Measurements from ENCODE around the gene GPRIN1.
"Not testable (repeated sequence)": the region's sequence is repeated elsewhere in the genome, so short reads cannot be mapped to it uniquely, and the experiment has no call there.

Gene GPRIN1

GRCh38 chr5:176599749-176600430 is 10.1 kb downstream of the GPRIN1 start:
- in situ Hi-C loops (cut with MboI; ENCODE audit: low sequenced_read_pairs), result not testable (repeated sequence)

GRCh38 chr5:176597417-176598389 is 12.3 kb downstream of the GPRIN1 start:
- in situ Hi-C loops (cut with MboI; ENCODE audit: low sequenced_read_pairs), result no loop called here

GRCh38 chr5:176596689-176597416 is 13.1 kb downstream of the GPRIN1 start:
- in situ Hi-C loops (cut with MboI; ENCODE audit: low sequenced_read_pairs), result no loop called here

- in situ Hi-C loops (cut with MboI; ENCODE audit: low sequenced_read_pairs), result no loop called here
Measured at GRCh38 chr5:176596069-176596644, 13.8 kb downstream of the GPRIN1 start.

DNA sequence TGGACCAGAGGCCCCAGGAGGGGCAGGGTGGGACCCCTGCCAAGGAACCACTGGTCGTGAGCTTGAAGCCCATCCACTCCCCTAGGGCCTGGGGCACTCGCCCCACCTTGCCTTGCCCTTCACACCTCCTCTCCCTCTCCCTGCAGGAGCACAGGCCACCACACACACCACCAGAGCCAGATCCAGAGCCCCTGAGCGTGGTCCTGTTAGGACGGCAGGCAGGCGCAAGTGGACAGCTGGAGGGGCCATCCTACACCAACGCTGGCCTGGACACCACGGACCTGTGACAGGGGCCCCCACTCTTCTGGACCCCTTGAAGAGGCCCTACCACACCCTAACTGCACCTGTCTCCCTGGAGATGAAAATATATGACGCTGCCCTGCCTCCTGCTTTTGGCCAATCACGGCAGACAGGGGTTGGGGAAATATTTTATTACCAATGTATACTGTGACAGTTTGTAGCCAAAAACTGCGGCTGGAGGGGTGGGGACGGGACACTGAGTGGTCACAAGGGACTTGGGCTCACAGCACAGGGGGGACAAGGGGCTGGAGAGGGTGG is 14.5 kb downstream of the GPRIN1 start:
- in situ Hi-C loops (cut with MboI; ENCODE audit: low sequenced_read_pairs), result no loop called here

DNA sequence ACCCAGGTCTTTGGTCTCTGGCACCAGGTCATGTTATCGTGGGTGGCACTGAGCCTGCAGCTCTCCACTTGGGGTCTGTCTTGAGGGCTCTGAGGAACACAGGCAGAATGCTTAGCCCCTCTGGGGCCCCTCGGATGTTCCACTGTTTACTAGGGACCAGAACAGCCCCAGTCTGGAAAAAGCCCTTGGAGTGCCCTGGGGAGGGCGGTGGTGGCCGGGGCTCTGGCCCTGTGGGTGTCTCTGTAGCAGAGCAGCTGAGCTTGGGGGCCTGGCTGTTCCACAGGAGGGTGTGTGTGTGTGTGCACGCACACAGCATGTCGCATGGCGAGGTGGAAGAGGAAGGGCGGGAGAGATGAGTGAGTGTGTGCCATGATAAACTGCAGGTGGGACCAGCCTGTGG is 15.4 kb downstream of the GPRIN1 start:
- in situ Hi-C loops (cut with MboI; ENCODE audit: low sequenced_read_pairs), result no loop called here

DNA sequence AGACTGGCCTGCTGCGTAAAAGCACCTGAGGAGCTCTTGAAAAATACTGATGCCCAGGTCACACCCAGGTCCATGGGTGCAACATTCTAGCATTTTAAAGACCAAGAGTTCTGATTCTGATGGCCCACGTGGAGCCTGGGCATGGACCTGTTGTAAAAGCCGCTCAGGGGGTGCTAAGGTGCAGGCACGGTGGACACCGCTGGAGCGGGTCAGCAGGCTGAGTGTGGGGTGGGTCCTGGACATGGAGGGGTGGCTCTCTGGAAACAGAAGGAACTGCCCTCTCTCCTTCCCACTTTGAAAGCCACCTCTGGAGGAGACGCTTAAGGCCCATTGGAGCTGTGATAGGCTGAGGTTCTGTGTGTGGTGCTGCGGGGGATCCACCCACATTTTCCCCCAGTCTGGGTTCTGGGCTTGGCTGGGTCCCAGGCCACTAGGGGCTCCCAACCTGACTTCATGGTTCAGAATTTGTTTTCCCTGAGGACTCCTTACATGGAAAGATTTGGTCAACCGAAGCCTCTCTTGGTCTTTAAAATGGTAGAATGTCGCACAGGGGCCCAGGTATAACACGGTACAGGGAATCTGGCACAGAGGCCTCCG is 16.6 kb downstream of the GPRIN1 start:
- in situ Hi-C loops (cut with MboI; ENCODE audit: low sequenced_read_pairs), result no loop called here

GRCh38 chr5:176592573-176592972 is 17.4 kb downstream of the GPRIN1 start:
- in situ Hi-C loops (cut with MboI; ENCODE audit: low sequenced_read_pairs), result no loop called here

DNA sequence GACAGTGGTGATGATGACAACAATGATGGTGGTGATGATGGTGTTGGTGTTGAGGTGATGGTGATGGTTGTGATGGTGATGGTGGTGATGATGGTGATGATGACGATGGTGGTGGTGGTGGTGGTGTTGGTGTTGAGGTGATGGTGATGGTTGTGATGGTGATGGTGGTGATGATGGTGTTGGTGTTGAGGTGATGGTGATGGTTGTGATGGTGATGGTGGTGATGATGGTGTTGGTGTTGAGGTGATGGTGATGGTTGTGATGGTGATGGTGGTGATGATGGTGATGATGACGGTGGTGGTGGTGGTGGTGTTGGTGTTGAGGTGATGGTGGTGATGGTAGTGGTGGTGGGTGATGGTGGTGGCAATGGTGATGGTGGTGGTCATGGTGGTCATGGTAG is 18.3 kb downstream of the GPRIN1 start:
- in situ Hi-C loops (cut with MboI; ENCODE audit: low sequenced_read_pairs), result not testable (repeated sequence)

DNA sequence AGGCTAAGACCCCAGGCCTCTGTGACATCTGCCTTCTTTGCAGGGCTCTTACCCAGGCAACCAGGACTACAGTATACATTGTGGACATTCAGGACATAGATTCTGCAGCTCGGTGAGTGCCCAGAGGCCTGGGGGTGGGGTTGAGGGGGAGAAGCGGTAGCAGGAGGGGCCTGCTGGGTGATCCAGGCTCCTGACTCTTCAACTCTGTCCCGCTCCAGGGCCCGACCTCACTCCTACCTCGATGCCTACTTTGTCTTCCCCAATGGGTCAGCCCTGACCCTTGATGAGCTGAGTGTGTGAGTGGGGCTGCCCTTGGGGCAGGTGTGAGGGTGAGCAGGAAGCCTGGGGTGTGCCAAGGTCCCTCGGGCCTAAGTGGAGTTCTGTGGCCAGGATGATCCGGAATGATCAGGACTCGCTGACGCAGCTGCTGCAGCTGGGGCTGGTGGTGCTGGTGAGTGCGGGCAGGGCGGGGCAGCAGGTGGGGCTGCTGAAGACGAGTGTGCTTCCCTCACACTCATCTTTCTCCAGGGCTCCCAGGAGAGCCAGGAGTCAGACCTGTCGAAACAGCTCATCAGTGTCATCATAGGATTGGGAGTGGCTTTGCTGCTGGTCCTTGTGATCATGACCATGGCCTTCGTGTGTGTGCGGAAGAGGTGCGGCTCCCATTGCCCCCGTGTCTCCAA is 19.8 kb downstream of the GPRIN1 start:
- in situ Hi-C loops (cut with MboI; ENCODE audit: low sequenced_read_pairs), result no loop called here

- in situ Hi-C loops (cut with MboI; ENCODE audit: low sequenced_read_pairs), result no loop called here
Measured at GRCh38 chr5:176589039-176589769, 20.8 kb downstream of the GPRIN1 start.

- in situ Hi-C loops (cut with MboI; ENCODE audit: low sequenced_read_pairs), result no loop called here
Measured at GRCh38 chr5:176588297-176588696, 21.7 kb downstream of the GPRIN1 start.

DNA sequence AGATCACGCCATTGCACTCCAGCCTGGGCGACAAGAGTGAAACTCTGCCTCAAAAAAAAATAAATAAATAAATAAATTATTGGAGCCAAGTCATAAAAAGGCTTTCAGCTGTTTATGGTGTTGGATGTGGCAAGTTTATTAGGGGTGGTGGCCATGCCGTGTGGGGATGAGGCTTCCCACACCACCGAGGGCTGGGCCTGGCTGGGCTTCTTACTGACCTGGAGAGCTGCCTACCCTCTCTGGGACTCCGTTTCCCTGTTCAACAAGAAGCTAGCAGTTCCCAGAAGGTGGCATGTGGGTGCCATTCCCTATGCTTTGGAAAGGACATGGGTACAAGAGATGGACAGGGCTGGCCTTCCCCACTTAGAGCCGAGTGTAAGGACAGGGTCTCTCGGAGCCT is 22.6 kb downstream of the GPRIN1 start:
- in situ Hi-C loops (cut with MboI; ENCODE audit: low sequenced_read_pairs), result no loop called here

- in situ Hi-C loops (cut with MboI; ENCODE audit: low sequenced_read_pairs), result no loop called here
Measured at GRCh38 chr5:176583076-176583475, 26.9 kb downstream of the GPRIN1 start.

GRCh38 chr5:176581361-176581760 is 28.6 kb downstream of the GPRIN1 start:
- in situ Hi-C loops (cut with MboI; ENCODE audit: low sequenced_read_pairs), result no loop called here

DNA sequence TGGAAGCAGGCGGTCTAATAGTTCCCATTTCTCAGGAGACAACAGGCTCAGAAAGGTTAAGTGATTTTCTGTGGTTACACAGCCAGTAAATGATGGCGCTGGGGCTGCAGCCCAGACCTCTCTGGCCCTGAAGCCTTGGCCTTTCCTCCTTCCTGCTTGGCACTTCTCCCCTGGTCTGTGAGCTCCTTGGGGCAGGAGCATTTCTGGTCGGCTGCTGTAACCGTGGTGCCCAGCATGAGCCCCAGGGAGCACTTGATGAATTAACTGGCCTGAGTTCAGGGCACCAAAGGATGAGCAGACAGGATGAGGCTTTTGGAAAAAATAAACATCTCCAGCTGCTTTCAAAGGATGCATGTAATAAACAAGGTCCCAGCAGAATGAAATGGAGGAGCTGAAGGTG is 30.6 kb downstream of the GPRIN1 start:
- in situ Hi-C loops (cut with MboI; ENCODE audit: low sequenced_read_pairs), result no loop called here

GRCh38 chr5:176578391-176578808 is 31.6 kb downstream of the GPRIN1 start:
- in situ Hi-C loops (cut with MboI; ENCODE audit: low sequenced_read_pairs), result no loop called here

DNA sequence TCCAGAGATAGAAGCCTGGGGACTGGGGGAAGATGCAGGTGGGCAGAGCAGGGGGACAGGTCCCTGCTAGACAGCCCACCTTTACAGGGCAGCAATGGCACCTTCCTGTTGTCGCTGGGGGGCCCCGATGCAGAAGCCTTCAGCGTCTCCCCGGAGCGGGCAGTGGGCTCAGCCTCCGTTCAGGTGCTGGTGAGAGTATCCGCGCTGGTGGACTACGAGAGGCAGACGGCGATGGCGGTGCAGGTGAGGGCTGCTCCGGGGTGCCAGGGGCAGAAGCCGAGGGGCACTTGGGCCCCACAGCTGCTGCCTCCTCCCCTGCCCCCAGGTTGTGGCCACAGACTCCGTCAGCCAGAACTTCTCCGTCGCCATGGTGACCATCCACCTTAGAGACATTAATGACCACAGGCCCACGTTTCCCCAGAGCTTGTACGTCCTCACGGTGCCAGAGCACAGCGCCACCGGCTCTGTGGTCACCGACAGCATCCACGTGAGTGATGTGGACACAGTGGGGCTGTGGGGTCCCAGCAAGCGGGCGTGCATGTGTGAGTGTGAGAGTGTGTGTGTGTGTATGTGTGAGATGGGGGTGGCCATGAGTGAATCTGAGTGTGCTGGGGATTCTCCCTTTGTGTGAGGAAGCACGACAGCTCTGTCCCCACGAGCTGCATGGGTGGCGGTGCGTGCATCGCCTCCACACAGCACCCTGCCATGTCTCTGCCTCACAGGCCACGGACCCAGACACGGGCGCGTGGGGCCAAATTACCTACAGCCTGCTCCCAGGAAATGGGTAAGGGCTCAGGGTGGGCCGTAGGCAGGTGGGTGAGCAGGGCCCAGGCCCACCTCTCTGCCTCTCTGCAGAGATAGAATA is 32.4 kb downstream of the GPRIN1 start:
- in situ Hi-C loops (cut with MboI; ENCODE audit: low sequenced_read_pairs), result no loop called here
